Choroid plexus epithelial cell (primary cell): ENCODE results near the gene CPNE9.
A peak's percentile ranks its signal among the peaks of the same experiment; 100 is the strongest.

Experiments
- DNase-seq: peaks from one replicate; pipeline ENCODE4 v3.0.0-alpha.2; 2010; ENCODE audit warnings: low read depth
- H3K4me3 ChIP-seq: 2 replicates; pipeline ENCODE4 v1.5.1; 2011; ENCODE audit warnings: low read depth, mild to moderate bottlenecking, control low read depth, low read length, moderate library complexity
- TF ChIP-seq, protein P1 (sequence below): conservative IDR thresholded peaks from 2 replicates; pipeline ENCODE4 v1.5.1; 2011; ENCODE audit warnings: low read depth, mild to moderate bottlenecking, control low read depth, inconsistent platforms, low read length, moderate library complexity

CPNE9 gene

DNA sequence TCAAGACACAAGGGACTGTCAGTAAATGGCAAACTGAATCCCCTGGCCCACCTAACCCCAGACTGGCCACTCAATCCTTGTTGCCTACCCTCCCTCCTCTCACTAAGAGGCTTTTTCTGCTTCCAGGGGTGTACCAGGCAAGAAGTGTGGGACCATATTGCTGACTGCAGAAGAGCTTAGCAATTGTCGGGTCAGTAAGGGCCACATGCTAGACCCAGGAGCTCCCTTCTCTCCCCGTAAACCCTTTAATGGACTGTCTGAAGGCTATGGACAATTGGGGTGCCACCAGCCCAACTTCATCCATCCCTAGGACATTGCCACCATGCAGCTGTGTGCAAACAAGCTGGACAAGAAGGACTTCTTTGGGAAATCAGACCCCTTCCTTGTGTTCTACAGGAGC lies 8.8 kb downstream of the CPNE9 start:
- no peak for DNase-seq
- no peak overlapping the region for H3K4me3 ChIP-seq
- TF ChIP-seq, protein P1, sequence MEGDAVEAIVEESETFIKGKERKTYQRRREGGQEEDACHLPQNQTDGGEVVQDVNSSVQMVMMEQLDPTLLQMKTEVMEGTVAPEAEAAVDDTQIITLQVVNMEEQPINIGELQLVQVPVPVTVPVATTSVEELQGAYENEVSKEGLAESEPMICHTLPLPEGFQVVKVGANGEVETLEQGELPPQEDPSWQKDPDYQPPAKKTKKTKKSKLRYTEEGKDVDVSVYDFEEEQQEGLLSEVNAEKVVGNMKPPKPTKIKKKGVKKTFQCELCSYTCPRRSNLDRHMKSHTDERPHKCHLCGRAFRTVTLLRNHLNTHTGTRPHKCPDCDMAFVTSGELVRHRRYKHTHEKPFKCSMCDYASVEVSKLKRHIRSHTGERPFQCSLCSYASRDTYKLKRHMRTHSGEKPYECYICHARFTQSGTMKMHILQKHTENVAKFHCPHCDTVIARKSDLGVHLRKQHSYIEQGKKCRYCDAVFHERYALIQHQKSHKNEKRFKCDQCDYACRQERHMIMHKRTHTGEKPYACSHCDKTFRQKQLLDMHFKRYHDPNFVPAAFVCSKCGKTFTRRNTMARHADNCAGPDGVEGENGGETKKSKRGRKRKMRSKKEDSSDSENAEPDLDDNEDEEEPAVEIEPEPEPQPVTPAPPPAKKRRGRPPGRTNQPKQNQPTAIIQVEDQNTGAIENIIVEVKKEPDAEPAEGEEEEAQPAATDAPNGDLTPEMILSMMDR = no peak

DNA sequence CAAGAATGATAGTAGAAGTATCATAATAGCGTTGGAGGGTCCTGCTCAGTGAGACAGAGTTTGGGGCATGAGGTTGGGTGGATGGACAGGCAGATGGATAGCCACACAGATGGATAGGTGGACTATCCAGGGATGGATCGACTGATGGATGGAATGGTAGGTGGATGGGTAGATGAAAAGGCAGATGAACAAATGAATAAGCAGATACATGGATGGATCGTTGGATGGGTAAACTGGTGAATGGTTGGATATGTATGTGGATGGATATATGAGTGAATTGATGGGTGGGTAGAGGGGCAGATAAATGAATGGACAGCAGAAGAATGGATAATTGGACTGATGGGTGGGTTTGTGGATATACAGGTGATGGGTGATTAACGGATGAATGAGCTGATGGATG lies 9.5 kb downstream of the CPNE9 start:
- TF ChIP-seq, protein P1 = no peak
- no peak for DNase-seq
- H3K4me3 ChIP-seq = no peak overlapping the region

- TF ChIP-seq, protein P1 = no peak
- H3K4me3 ChIP-seq = no peak overlapping the region
- no peak for DNase-seq
Observed at GRCh38 chr3:9715136-9715535, 11.5 kb downstream of the CPNE9 start.

DNA sequence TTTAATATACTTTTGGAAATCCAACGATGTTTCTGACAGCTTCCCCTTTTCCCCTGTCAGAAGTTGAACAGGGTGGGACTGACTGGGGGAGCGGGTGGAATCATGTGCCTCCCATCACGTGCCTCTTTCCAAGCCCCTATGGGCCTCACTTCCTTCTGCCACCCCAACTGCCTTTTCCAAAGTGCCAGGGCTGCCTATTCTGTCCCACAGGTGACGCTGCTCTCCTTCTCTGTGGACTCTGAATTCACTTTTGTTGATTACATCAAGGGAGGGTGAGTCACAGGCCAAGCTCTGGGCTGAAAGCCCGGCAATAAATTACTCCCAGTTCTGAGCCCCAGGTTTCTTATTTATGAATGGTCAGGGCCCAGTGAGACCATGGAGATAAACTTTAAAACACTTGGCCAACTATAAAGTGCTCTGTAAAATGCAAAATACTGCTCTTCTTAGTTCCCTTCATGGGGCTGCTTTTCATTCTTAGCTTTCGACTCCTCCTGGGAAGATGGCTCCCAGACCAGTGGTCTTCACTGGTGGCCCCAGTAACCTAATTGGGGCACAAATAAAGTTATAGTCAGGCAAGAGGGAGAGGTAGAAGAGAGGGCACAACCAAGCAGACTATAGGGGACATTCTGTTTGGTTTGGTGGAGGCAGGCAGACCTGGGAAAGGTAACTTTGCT lies 12.3 kb downstream of the CPNE9 start:
- TF ChIP-seq, protein P1 = peak; percentile 92
- no peak overlapping the region for H3K4me3 ChIP-seq
- peak; percentile 91 for DNase-seq

- TF ChIP-seq, protein P1 = no peak
- H3K4me3 ChIP-seq = no peak overlapping the region
- no peak for DNase-seq
Observed at GRCh38 chr3:9716801-9717555, 13.3 kb downstream of the CPNE9 start.

GRCh38 chr3:9717563-9717962 lies 13.9 kb downstream of the CPNE9 start:
- TF ChIP-seq, protein P1 = no peak
- no peak overlapping the region for H3K4me3 ChIP-seq
- DNase-seq = no peak
